ENCODE data around the gene PKN1.

GRCh38 chr19:14427461-14427860, 5.6 kb upstream of the PKN1 start:
- TF ChIP-seq, protein P1, sequence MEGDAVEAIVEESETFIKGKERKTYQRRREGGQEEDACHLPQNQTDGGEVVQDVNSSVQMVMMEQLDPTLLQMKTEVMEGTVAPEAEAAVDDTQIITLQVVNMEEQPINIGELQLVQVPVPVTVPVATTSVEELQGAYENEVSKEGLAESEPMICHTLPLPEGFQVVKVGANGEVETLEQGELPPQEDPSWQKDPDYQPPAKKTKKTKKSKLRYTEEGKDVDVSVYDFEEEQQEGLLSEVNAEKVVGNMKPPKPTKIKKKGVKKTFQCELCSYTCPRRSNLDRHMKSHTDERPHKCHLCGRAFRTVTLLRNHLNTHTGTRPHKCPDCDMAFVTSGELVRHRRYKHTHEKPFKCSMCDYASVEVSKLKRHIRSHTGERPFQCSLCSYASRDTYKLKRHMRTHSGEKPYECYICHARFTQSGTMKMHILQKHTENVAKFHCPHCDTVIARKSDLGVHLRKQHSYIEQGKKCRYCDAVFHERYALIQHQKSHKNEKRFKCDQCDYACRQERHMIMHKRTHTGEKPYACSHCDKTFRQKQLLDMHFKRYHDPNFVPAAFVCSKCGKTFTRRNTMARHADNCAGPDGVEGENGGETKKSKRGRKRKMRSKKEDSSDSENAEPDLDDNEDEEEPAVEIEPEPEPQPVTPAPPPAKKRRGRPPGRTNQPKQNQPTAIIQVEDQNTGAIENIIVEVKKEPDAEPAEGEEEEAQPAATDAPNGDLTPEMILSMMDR (IDR thresholded peaks at IDR 0.05) = no peak
- TF ChIP-seq POLR2A (IDR thresholded peaks at IDR 0.05) = no peak
- TF ChIP-seq EP300 (IDR thresholded peaks at IDR 0.05) = no peak
- no peak for TF ChIP-seq POLR2AphosphoS5 (IDR thresholded peaks at IDR 0.05)

Data from stomach (tissue), 4 donors.